HEK293 (cell line): ENCODE results near the gene NUMB.
A peak's percentile ranks its signal among the peaks of the same experiment; 100 is the strongest.

Experiments
- CTCF ChIA-PET: fragments of 350-600 bp; formaldehyde crosslinking; extraction: SDS; loops from one replicate; lab custom pipeline; 2021; ENCODE audit warnings: antibody characterized with exemption; lab: Yijun Ruan, JAX
- POLR2A ChIA-PET: fragments of 300-600 bp; formaldehyde crosslinking; extraction: SDS; loops from one replicate; lab custom pipeline; 2020; ENCODE audit warnings: antibody characterized with exemption, inconsistent platforms; lab: Yijun Ruan, JAX
- H3K27ac ChIP-seq: fragments of 200-500 bp; sonication (Bioruptor generic); 2 replicates; pipeline ENCODE4 v1.5.1; 2014; ENCODE audit warnings: low read depth, low read length, control low read depth, inconsistent platforms; ENCODE audit errors: extremely low read depth
- H3K36me3 ChIP-seq, 2 experiments: fragments of 200-500 bp in 1 of 2; sonication (Bioruptor generic) in 1 of 2; 1 replicate in 1 of 2; 2 replicates in 1 of 2; pipeline ENCODE4 v1.5.1; 2014 to 2017; ENCODE audit warnings: inconsistent platforms in 2 of 2, low read length in 2 of 2; ENCODE audit not compliant: control insufficient read depth in 2 of 2, insufficient read depth in 1 of 2
- H3K4me1 ChIP-seq: fragments of 200-500 bp; sonication (Bioruptor generic); 2 replicates; pipeline ENCODE4 v1.5.1; 2014; ENCODE audit warnings: mild to moderate bottlenecking, low read length, inconsistent platforms; ENCODE audit not compliant: control insufficient read depth, insufficient read depth
- H3K4me3 ChIP-seq: 2 replicates; pipeline ENCODE4 v1.5.1; 2011; ENCODE audit warnings: low read depth, mild to moderate bottlenecking, control low read depth, low read length, moderate library complexity
- H3K9me3 ChIP-seq: fragments of 200-500 bp; sonication (Bioruptor generic); 2 replicates; pipeline ENCODE4 v1.5.1; 2014; ENCODE audit warnings: low read depth, low read length, inconsistent platforms; ENCODE audit not compliant: control insufficient read depth, insufficient read depth
- PRDM4 ChIP-seq: fragments of 450-650 bp; formaldehyde crosslinking; IDR thresholded peaks from 2 replicates; pipeline ENCODE4 v1.5.1; 2017; ENCODE audit warnings: missing biosample characterization, missing genetic modification characterization
- SP7 ChIP-seq: fragments of 450-650 bp; formaldehyde crosslinking; IDR thresholded peaks from 2 replicates; pipeline ENCODE4 v1.5.1; 2016; ENCODE audit warnings: missing biosample characterization, missing genetic modification characterization
- ZEB2 ChIP-seq: fragments of 450-650 bp; formaldehyde crosslinking; IDR thresholded peaks from 2 replicates; pipeline ENCODE4 v1.5.1; 2016; ENCODE audit warnings: missing biosample characterization, missing genetic modification characterization
- ZNF114 ChIP-seq: fragments of 450-650 bp; formaldehyde crosslinking; IDR thresholded peaks from 2 replicates; pipeline ENCODE4 v1.5.0; 2017; ENCODE audit warnings: missing biosample characterization, missing genetic modification characterization
- ZNF146 ChIP-seq: fragments of 450-650 bp; formaldehyde crosslinking; IDR thresholded peaks from 2 replicates; pipeline ENCODE4 v1.5.1; 2016; ENCODE audit warnings: missing biosample characterization, missing genetic modification characterization
- ZNF302 ChIP-seq: fragments of 450-650 bp; formaldehyde crosslinking; IDR thresholded peaks from 2 replicates; pipeline ENCODE4 v1.5.1; 2016; ENCODE audit warnings: missing biosample characterization, missing genetic modification characterization, low read depth
- ZNF324 ChIP-seq: fragments of 450-650 bp; formaldehyde crosslinking; IDR thresholded peaks from 2 replicates; pipeline ENCODE4 v1.5.1; 2016; ENCODE audit warnings: missing biosample characterization, missing genetic modification characterization
- ZNF423 ChIP-seq: fragments of 450-650 bp; formaldehyde crosslinking; IDR thresholded peaks from 2 replicates; pipeline ENCODE4 v1.5.1; 2016; ENCODE audit warnings: missing biosample characterization, missing genetic modification characterization
- ZNF433 ChIP-seq: fragments of 450-650 bp; formaldehyde crosslinking; IDR thresholded peaks from 2 replicates; pipeline ENCODE4 v1.5.1; 2016; ENCODE audit warnings: missing biosample characterization, missing genetic modification characterization, low read depth
- ZNF624 ChIP-seq: fragments of 450-650 bp; formaldehyde crosslinking; IDR thresholded peaks from 2 replicates; pipeline ENCODE4 v1.5.1; 2017; ENCODE audit warnings: missing biosample characterization, missing genetic modification characterization
- ZNF654 ChIP-seq: fragments of 450-650 bp; formaldehyde crosslinking; IDR thresholded peaks from 2 replicates; pipeline ENCODE4 v1.5.1; 2016; ENCODE audit warnings: low read depth, missing biosample characterization, missing genetic modification characterization
- ZNF660 ChIP-seq: fragments of 450-650 bp; IDR thresholded peaks from 2 replicates; pipeline ENCODE4 v1.5.1; 2018; ENCODE audit warnings: missing biosample characterization, mild to moderate bottlenecking, missing genetic modification characterization
- ZNF677 ChIP-seq: fragments of 450-650 bp; IDR thresholded peaks from 2 replicates; pipeline ENCODE4 v1.5.0; 2018; ENCODE audit warnings: missing biosample characterization, mild to moderate bottlenecking, missing genetic modification characterization, moderate library complexity
- ZNF707 ChIP-seq: fragments of 450-650 bp; formaldehyde crosslinking; IDR thresholded peaks from 2 replicates; pipeline ENCODE4 v1.5.1; 2016; ENCODE audit warnings: missing biosample characterization, missing genetic modification characterization
- ZNF791 ChIP-seq: fragments of 450-650 bp; formaldehyde crosslinking; IDR thresholded peaks from 2 replicates; pipeline ENCODE4 v1.5.1; 2016; ENCODE audit warnings: missing biosample characterization, missing genetic modification characterization
- TF ChIP-seq, protein P1 (sequence below): fragments of 450-650 bp; formaldehyde crosslinking; IDR thresholded peaks from 2 replicates; pipeline ENCODE4; 2016; ENCODE audit warnings: missing biosample characterization, missing genetic modification characterization
- TF ChIP-seq, protein P2 (sequence below): fragments of 450-650 bp; formaldehyde crosslinking; IDR thresholded peaks from 2 replicates; pipeline ENCODE4 v1.5.1; 2016; ENCODE audit warnings: missing biosample characterization, missing genetic modification characterization, borderline replicate concordance
- TF ChIP-seq, protein P3 (sequence below): fragments of 450-650 bp; formaldehyde crosslinking; IDR thresholded peaks from 2 replicates; pipeline ENCODE4 v1.5.1; 2017; ENCODE audit warnings: missing biosample characterization, missing genetic modification characterization

Gene NUMB

GRCh38 chr14:73283608-73284379 lies 174.6 kb downstream of the NUMB start:
- Histone ChIP-seq H3K36me3 (peaks cover 45 to 57% of the 10 kb centered on the region in 2 experiments), H3K27ac (peak overlapping the region; percentile 30; the same call in 1 of the 2 replicates), H3K4me1 (no peaks in the 10 kb centered on the region), H3K4me3 (no peak overlapping the region), H3K9me3 (no peaks in the 10 kb centered on the region)
- TF ChIP-seq ZNF114 (tag by site-specific recombination) (no peak), ZNF791 (tag by site-specific recombination) (no peak), ZNF624 (tag by site-specific recombination) (no peak), ZEB2 (tag by site-specific recombination) (no peak), SP7 (0 out of 2 replicates have a peak, but pooled peaks have one; percentile 25), ZNF302 (tag by site-specific recombination) (no peak), ZNF654 (peak; percentile 28; the same call in 1 of the 2 replicates), ZNF146 (tag by site-specific recombination) (no peak), ZNF324 (tag by site-specific recombination) (no peak), ZNF433 (tag by site-specific recombination) (no peak)
- TF ChIP-seq, protein P1, sequence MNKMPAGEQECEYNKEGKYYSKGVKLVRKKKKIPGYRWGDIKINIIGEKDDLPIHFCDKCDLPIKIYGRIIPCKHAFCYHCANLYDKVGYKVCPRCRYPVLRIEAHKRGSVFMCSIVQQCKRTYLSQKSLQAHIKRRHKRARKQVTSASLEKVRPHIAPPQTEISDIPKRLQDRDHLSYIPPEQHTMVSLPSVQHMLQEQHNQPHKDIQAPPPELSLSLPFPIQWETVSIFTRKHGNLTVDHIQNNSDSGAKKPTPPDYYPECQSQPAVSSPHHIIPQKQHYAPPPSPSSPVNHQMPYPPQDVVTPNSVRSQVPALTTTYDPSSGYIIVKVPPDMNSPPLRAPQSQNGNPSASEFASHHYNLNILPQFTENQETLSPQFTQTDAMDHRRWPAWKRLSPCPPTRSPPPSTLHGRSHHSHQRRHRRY (tag by site-specific recombination): no peak
- TF ChIP-seq, protein P2, sequence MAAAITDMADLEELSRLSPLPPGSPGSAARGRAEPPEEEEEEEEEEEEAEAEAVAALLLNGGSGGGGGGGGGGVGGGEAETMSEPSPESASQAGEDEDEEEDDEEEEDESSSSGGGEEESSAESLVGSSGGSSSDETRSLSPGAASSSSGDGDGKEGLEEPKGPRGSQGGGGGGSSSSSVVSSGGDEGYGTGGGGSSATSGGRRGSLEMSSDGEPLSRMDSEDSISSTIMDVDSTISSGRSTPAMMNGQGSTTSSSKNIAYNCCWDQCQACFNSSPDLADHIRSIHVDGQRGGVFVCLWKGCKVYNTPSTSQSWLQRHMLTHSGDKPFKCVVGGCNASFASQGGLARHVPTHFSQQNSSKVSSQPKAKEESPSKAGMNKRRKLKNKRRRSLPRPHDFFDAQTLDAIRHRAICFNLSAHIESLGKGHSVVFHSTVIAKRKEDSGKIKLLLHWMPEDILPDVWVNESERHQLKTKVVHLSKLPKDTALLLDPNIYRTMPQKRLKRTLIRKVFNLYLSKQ (tag by site-specific recombination): no peak
- ChIA-PET CTCF (interaction anchor here (0.7 to 1.9 kb wide), 4 partner anchors 11 to 188 kb away, joined by 3 to 11 read pairs (median 5); no protein-coding TSS in a partner anchor), POLR2A (no interaction called here)

DNA sequence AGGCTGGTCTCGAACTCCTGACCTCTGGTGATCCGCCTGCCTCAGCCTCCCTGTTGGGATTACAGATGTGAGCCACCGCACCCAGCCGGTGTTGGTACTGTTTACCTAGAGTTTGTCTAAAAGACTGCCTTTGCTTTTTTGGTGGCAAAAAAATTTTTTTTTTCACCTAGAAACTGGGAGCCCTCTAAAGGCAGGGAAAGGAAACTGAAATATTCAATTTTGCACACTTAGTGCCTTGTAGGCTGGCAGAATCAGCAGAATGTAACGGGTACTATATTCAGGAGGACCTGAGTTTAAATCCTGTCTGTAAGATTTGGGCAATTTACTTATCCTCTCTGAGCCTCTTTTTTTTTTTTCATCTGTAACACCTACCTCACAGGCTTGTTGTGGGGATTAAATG lies 177.4 kb downstream of the NUMB start:
- ChIA-PET POLR2A (no interaction called here), CTCF (interaction anchor here (1.2 kb wide), 1 partner anchor 192 kb away, joined by 5 read pairs; no protein-coding TSS in a partner anchor)
- no peaks in the 10 kb centered on the region for H3K9me3 ChIP-seq

DNA sequence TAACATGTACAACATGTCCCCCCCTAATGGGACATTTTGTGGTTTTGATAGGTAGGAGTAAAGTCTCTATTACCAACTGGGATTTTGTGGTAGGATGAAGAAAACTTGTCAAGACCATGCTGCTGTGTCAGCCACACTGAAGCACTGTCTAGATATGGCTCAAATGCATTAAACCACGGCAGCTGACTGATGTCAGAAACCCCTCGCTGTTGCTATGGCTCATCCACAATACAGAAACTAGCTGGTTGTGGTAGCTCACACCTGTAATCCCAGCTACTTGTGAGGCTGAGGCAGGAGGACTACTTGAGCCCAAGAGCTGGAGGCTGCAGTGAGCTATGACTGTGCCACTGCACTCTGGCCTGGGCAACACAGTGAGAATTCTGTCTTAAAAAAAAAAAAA lies 181.0 kb downstream of the NUMB start:
- H3K4me1 ChIP-seq: no peaks in the 10 kb centered on the region
- ChIA-PET CTCF (interaction anchor here (0.9 kb wide), 1 partner anchor 194 kb away, joined by 4 read pairs; no protein-coding TSS in a partner anchor), POLR2A (no interaction called here)
- TF ChIP-seq PRDM4 (tag by site-specific recombination) (no peak), ZNF423 (tag by site-specific recombination) (no peak), ZNF677 (no peak), ZNF707 (tag by site-specific recombination) (no peak)
- TF ChIP-seq, protein P3, sequence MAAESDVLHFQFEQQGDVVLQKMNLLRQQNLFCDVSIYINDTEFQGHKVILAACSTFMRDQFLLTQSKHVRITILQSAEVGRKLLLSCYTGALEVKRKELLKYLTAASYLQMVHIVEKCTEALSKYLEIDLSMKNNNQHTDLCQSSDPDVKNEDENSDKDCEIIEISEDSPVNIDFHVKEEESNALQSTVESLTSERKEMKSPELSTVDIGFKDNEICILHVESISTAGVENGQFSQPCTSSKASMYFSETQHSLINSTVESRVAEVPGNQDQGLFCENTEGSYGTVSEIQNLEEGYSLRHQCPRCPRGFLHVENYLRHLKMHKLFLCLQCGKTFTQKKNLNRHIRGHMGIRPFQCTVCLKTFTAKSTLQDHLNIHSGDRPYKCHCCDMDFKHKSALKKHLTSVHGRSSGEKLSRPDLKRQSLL (tag by site-specific recombination): no peak
- no peak overlapping the region for H3K4me3 ChIP-seq
- H3K27ac ChIP-seq: no peak overlapping the region
- no peaks in the 10 kb centered on the region for H3K9me3 ChIP-seq
- peaks cover 32 to 57% of the 10 kb centered on the region in 2 experiments for H3K36me3 ChIP-seq

More for the DNA sequence above, 177.4 kb downstream of the NUMB start:
- H3K4me3 ChIP-seq: no peak overlapping the region
- H3K4me1 ChIP-seq: no peaks in the 10 kb centered on the region
- TF ChIP-seq ZNF660 (tag by site-specific recombination): no peak
- H3K27ac ChIP-seq: no peak overlapping the region
- H3K36me3 ChIP-seq: peaks cover 47 to 66% of the 10 kb centered on the region in 2 experiments
